Suprapubic skin (tissue), 4 donors: ENCODE measurements around the gene ILF2.

ENCODE experiments used
- CTCF ChIP-seq, 2 donors: fragments of 200-600 bp in 1 of 2; fragments of 450-650 bp in 1 of 2; sonication (generic) in 1 of 2; IDR thresholded peaks; one replicate each; pipeline ENCODE4 v1.5.1; 2016 to 2019; ENCODE audit warnings: antibody characterized with exemption in 2 of 2, mild to moderate bottlenecking in 1 of 2, moderate library complexity in 1 of 2
- EP300 ChIP-seq: sonication (generic); formaldehyde crosslinking; IDR thresholded peaks from one replicate; pipeline ENCODE4 v1.6.1; 2017; ENCODE audit warnings: antibody characterized with exemption
- POLR2A ChIP-seq, 2 donors: fragments of 450-650 bp; IDR thresholded peaks; one replicate each; pipeline ENCODE4 v1.6.1; 2017; ENCODE audit warnings: antibody characterized with exemption in 2 of 2, mild to moderate bottlenecking in 2 of 2, moderate library complexity in 2 of 2
- POLR2AphosphoS5 ChIP-seq, 3 donors: sonication (generic); formaldehyde crosslinking; IDR thresholded peaks; one replicate each; pipeline ENCODE4 v1.6.1; 2017; ENCODE audit warnings: antibody characterized with exemption in 3 of 3

GRCh38 chr1:153633754-153634665 is 36.8 kb downstream of the ILF2 start, which contains the start of gene CHTOP:
- TF ChIP-seq CTCF (IDR thresholded peaks at IDR 0.05) (no peak), POLR2A (IDR thresholded peaks at IDR 0.05) (peak; percentile 73 to 77), EP300 (no peak), POLR2AphosphoS5 (IDR thresholded peaks at IDR 0.05) (peak; percentile 59 to 91 (median 86))
